ENCODE results near the gene IPMK. TPM values are rescaled to one million over a fixed set of nuclear protein-coding genes. Genes with fewer than 3 reads are reported as not detected.
"Not testable (repeated sequence)": the region's sequence is repeated elsewhere in the genome, so short reads cannot be mapped to it uniquely, and the experiment has no call there.

The IPMK gene
- total RNA-seq, 1 experiment from 2014 or later, result 7.2 TPM

DNA sequence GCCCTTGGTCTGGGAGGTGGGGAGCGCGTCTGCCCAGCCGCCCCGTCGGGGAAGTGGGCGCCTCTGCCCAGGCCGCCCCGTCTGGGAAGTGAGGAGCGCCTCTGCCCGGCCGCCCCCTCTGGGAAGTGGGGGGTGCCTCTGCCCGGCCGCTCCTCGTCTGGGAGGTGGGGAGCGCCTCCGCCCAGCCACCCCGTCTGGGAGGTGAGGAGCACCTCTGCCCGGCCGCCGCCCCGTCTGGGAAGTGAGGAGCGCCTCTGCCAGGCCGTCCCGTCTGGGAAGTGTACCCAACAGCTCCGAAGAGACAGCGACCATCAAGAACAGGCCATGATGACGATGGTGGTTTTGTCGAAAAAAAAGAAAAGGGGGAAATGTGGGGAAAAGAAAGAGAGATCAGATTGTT is 23.5 kb downstream of the IPMK start:
- H2AFZ ChIP-seq (ENCODE audit: low read length); H3K23ac ChIP-seq (ENCODE audit: insufficient read length, low read depth, low read length); H3K9ac ChIP-seq (ENCODE audit: extremely low read depth, insufficient read length, low read length); H2BK15ac ChIP-seq (ENCODE audit: low read depth, low read length); DNase-seq; H4K8ac ChIP-seq (replicated peaks; ENCODE audit: insufficient read length, low read depth, low read length); H3T11ph ChIP-seq (ENCODE audit: low read length); H3K9me3 ChIP-seq (ENCODE audit: control insufficient read depth, low read depth, low read length); H3K56ac ChIP-seq (ENCODE audit: insufficient read length, low read depth, low read length); H3K27me3 Mint-ChIP-seq (ENCODE audit: low read depth); H3K27me3 ChIP-seq (ENCODE audit: insufficient read depth, low read length); H2BK20ac ChIP-seq (ENCODE audit: low read depth, low read length, poor library complexity, severe bottlenecking); H3K4me3 Mint-ChIP-seq; H3K79me1 ChIP-seq (ENCODE audit: insufficient read depth, low read depth, low read length, poor library complexity, severe bottlenecking); H2BK5ac ChIP-seq (ENCODE audit: insufficient read length, low read length); H3K4ac ChIP-seq (ENCODE audit: low read depth, low read length); H4K91ac ChIP-seq (ENCODE audit: insufficient read length, low read depth, low read length); H3K4me1 ChIP-seq (ENCODE audit: insufficient read depth, low read length); H2AK5ac ChIP-seq (ENCODE audit: insufficient read length, low read length); H3K4me2 ChIP-seq (ENCODE audit: insufficient read depth, insufficient read length, low read length); H3K14ac ChIP-seq (ENCODE audit: insufficient read depth, low read length); H3K79me2 ChIP-seq (ENCODE audit: insufficient read depth, low read length); H3K18ac ChIP-seq (ENCODE audit: insufficient read length, low read depth, low read length); H4K20me1 ChIP-seq (ENCODE audit: control insufficient read depth, insufficient read depth, insufficient read length); H2BK12ac ChIP-seq (ENCODE audit: insufficient read length, low read depth, low read length); H2BK120ac ChIP-seq (ENCODE audit: low read depth, low read length, poor library complexity, severe bottlenecking); H3K23me2 ChIP-seq (ENCODE audit: insufficient read length, low read depth, low read length, poor library complexity, severe bottlenecking); H4K5ac ChIP-seq (ENCODE audit: insufficient read length, low read depth, low read length); H3K27ac ChIP-seq (ENCODE audit: insufficient read length, low read depth, low read length); H3K27ac Mint-ChIP-seq: not testable (repeated sequence)
- Mint-ChIP-seq H3K36me3 (ENCODE audit: insufficient read depth in 1 of 3, low read depth in 3 of 3) (peaks cover 12 to 29% (median 16%) of the 10 kb centered on the region in 3 experiments), H3K9me3 (peaks cover 25 to 31% of the 10 kb centered on the region in 2 experiments), H3K4me1 (peaks cover 18 to 22% of the 10 kb centered on the region in 2 experiments)
- WGBS (ENCODE audit: extremely low coverage, insufficient read length, low lambda C conversion rate), result no CpG with 5 or more reads among the region's 28 CpGs

DNA sequence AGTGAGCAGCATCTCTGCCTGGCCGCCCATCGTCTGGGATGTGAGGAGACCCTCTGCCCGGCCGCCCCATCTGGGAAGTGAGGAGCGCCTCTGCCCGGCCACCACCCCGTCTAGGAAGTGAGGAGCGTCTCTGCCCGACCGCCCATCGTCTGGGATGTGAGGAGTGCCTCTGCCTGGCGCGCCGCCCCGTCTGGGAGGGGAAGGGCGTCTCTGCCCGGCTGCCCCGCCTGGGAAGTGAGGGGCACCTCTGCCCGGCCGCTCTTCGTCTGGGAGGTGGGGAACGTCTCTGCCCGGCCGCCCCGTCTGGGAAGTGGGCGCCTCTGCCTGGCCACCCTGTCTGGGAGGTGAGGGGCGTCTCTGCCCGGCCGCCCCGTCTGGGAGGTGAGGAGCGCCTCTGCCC is 23.9 kb downstream of the IPMK start:
- not testable (repeated sequence) for H2BK20ac ChIP-seq (ENCODE audit: low read depth, low read length, poor library complexity, severe bottlenecking)
- WGBS (ENCODE audit: extremely low coverage, insufficient read length, low lambda C conversion rate), result no CpG with 5 or more reads among the region's 31 CpGs
- peaks cover 12 to 29% (median 16%) of the 10 kb centered on the region in 3 experiments for H3K36me3 Mint-ChIP-seq (ENCODE audit: insufficient read depth in 1 of 3, low read depth in 3 of 3)

More for the DNA sequence above, 23.9 kb downstream of the IPMK start:
- not testable (repeated sequence) for H2AK5ac ChIP-seq (ENCODE audit: insufficient read length, low read length); H3K4me3 Mint-ChIP-seq; H2BK5ac ChIP-seq (ENCODE audit: insufficient read length, low read length); H4K5ac ChIP-seq (ENCODE audit: insufficient read length, low read depth, low read length); H2BK120ac ChIP-seq (ENCODE audit: low read depth, low read length, poor library complexity, severe bottlenecking); H3K27me3 Mint-ChIP-seq (ENCODE audit: low read depth); H4K20me1 ChIP-seq (ENCODE audit: control insufficient read depth, insufficient read depth, insufficient read length); H3K9ac ChIP-seq (ENCODE audit: extremely low read depth, insufficient read length, low read length); H3K18ac ChIP-seq (ENCODE audit: insufficient read length, low read depth, low read length); H3K27ac ChIP-seq (ENCODE audit: insufficient read length, low read depth, low read length); H3K4me2 ChIP-seq (ENCODE audit: insufficient read depth, insufficient read length, low read length); H3K56ac ChIP-seq (ENCODE audit: insufficient read length, low read depth, low read length); H4K8ac ChIP-seq (replicated peaks; ENCODE audit: insufficient read length, low read depth, low read length); H3K79me2 ChIP-seq (ENCODE audit: insufficient read depth, low read length); H4K91ac ChIP-seq (ENCODE audit: insufficient read length, low read depth, low read length); H3K79me1 ChIP-seq (ENCODE audit: insufficient read depth, low read depth, low read length, poor library complexity, severe bottlenecking); H3K4me1 ChIP-seq (ENCODE audit: insufficient read depth, low read length); H3K27ac Mint-ChIP-seq; DNase-seq; H3T11ph ChIP-seq (ENCODE audit: low read length); H3K27me3 ChIP-seq (ENCODE audit: insufficient read depth, low read length); H2AFZ ChIP-seq (ENCODE audit: low read length); H2BK15ac ChIP-seq (ENCODE audit: low read depth, low read length); H3K9me3 ChIP-seq (ENCODE audit: control insufficient read depth, low read depth, low read length); H3K14ac ChIP-seq (ENCODE audit: insufficient read depth, low read length); H2BK12ac ChIP-seq (ENCODE audit: insufficient read length, low read depth, low read length); H3K23ac ChIP-seq (ENCODE audit: insufficient read length, low read depth, low read length); H3K23me2 ChIP-seq (ENCODE audit: insufficient read length, low read depth, low read length, poor library complexity, severe bottlenecking); H3K4ac ChIP-seq (ENCODE audit: low read depth, low read length)
- peaks cover 19 to 23% of the 10 kb centered on the region in 2 experiments for H3K4me1 Mint-ChIP-seq
- peaks cover 25 to 31% of the 10 kb centered on the region in 2 experiments for H3K9me3 Mint-ChIP-seq
